Stimulated activated CD4-positive, alpha-beta T cell treated with anti-CD3 and anti-CD28 coated beads, Interleukin-15, amount 100 ng/mL, for 24 hours (primary cell): ENCODE results near the gene FAM9C.
"Not testable (repeated sequence)": the region's sequence is repeated elsewhere in the genome, so short reads cannot be mapped to it uniquely, and the experiment has no call there.

Experiments used
- DNase-seq: peaks from one replicate; pipeline ENCODE4 v3.0.0-alpha.2; 2020

The FAM9C gene

GRCh38 chrX:13044441-13044840 lies at the start of gene FAM9C:
TSS of gene FAM9C (minus strand) at chrX:13044620. CDS start at chrX:13043789, 831 bp downstream.
- no peak for DNase-seq

GRCh38 chrX:13093529-13094140 lies 49.2 kb upstream of the FAM9C start:
- DNase-seq: peak; percentile 26

GRCh38 chrX:13092455-13092941 lies 48.1 kb upstream of the FAM9C start:
- peak; percentile 79 for DNase-seq

GRCh38 chrX:13091111-13091765 lies 46.8 kb upstream of the FAM9C start:
- peak; percentile 13 for DNase-seq

GRCh38 chrX:13090339-13091110 lies 46.1 kb upstream of the FAM9C start:
- DNase-seq: peak; percentile 9

- DNase-seq: no peak
Measured at GRCh38 chrX:13090027-13090338, 45.6 kb upstream of the FAM9C start.

- DNase-seq: peak; percentile 25
Measured at GRCh38 chrX:13088156-13088487, 43.7 kb upstream of the FAM9C start.

- peak; percentile 65 for DNase-seq
Measured at GRCh38 chrX:13087322-13088155, 43.1 kb upstream of the FAM9C start.

- not testable (repeated sequence) for DNase-seq
Measured at GRCh38 chrX:13086793-13087321, 42.4 kb upstream of the FAM9C start.

GRCh38 chrX:13086076-13086475 lies 41.7 kb upstream of the FAM9C start:
- no peak for DNase-seq

- peak; percentile 52 for DNase-seq
Measured at GRCh38 chrX:13085526-13085925, 41.1 kb upstream of the FAM9C start.

GRCh38 chrX:13084611-13085010 lies 40.2 kb upstream of the FAM9C start:
- DNase-seq: no peak

GRCh38 chrX:13083755-13084326 lies 39.4 kb upstream of the FAM9C start:
- not testable (repeated sequence) for DNase-seq

GRCh38 chrX:13082206-13083065 lies 38.0 kb upstream of the FAM9C start:
- peak; percentile 12 for DNase-seq

- DNase-seq: no peak
Measured at GRCh38 chrX:13081395-13082205, 37.2 kb upstream of the FAM9C start.

- DNase-seq: peak; percentile 11
Measured at GRCh38 chrX:13080128-13080795, 35.8 kb upstream of the FAM9C start.

- peak; percentile 24 for DNase-seq
Measured at GRCh38 chrX:13078739-13079444, 34.5 kb upstream of the FAM9C start.

GRCh38 chrX:13077168-13077567 lies 32.7 kb upstream of the FAM9C start:
- peak; percentile 56 for DNase-seq
